Occipital lobe (tissue), 3 donors: Measurements from ENCODE around the gene EPS15. TPM values are rescaled to one million over a fixed set of nuclear protein-coding genes. Genes with fewer than 3 reads are reported as not detected.

Experiments
- DNase-seq: peaks from one replicate; lab custom pipeline; 2025; lab: John Stamatoyannopoulos, UW
- small RNA-seq: library from RNA; depleted of rRNA; stranded (forward); fragments of <200 nt; gene quantifications from one replicate; pipeline ENCODE3, GENCODE V24; 2014
- total RNA-seq: library from RNA; depleted of rRNA; stranded (reverse); fragments of >200 nt; gene quantifications from one replicate; pipeline ENCODE4 v1.2.3, GENCODE V29; 2014

EPS15 gene
- total RNA-seq, 1 donor from 2014 or later, result 189 TPM

DNA sequence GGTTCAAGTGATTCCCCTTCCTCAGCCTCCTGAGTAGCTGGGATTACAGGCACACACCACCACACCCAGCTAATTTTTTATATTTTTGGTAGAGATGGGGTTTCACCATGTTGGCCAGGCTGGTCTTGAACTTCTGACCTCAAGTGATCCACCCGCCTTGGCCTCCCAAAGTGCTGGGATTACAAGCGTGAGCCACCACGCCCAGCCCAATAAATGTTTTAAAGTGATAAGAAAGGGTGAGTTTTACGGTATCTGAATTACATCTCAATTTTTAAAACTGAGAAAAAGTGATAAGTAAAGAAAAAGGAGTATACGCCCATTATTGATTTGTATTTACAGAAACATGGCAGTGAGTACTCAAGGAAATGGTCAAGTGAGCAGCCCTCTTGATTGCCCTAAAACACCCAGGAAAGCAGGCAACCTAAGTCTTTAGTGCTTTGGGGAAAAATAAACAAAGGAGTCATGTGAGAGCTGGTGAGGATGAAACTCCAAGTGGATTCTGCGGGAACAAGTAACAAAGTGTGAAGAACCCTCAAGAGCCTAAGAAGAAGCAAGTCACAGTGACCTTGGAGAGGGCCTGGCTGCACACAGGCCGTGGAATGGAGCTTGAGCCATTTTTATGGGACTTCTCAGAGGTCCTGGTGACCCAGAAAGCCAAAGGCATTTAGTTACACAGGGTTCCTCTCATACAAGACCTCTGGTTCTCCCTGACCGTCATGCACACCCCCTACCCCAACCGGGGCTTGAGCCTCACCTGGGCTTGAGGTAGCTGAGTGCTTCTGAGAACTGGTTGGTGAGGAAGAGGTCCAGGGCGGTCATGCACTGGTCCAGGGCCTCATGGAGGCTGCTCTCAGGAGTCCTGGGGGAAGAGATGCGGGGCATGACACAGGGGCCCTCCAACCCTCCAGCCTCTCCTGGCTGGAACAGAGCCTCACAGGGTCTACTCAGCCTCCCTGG, 197.8 kb downstream of the EPS15 start:
- no peak for DNase-seq

GRCh38 chr1:51317798-51318197, 201.3 kb downstream of the EPS15 start:
- DNase-seq, result no peak

- DNase-seq, result no peak
Observed at GRCh38 chr1:51316846-51317120, 202.3 kb downstream of the EPS15 start.

DNA sequence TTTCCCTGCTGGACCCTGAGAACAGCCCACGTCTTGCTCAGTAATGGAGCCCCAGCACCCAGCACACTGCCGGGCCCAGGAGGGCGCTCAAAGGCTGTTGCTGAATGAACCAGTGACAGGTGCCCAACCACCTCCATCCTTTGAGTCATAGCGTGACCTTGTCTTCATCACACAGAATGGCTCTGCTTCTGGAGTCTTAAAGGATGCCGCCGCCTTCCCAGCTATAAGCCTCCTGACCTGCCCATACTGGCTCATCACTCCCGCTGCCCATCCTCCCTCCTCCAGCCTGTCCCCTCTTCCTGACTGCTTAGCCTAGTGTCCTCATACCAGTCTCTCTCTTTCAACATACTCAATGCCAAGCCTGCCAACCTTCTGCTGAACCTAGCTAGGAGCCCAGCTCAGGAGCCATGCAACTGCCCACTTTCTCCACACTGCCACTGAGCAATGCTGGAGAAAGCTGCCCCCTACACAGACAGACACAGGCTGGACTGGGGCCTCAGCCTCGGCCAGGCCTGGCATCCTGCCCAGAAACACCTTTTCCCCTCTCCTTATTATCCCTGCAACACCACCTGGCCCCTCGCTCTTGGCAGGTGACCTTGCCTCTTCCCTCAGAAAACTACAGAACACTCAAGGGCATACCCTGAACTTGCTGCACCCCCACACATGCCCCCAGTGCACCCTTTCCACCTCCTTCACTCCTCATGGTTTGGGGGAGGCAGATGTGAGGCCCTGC, 202.8 kb downstream of the EPS15 start:
- DNase-seq, result no peak

- DNase-seq, result no peak
Observed at GRCh38 chr1:51314974-51315373, 204.1 kb downstream of the EPS15 start.

- DNase-seq, result no peak
Observed at GRCh38 chr1:51313961-51314777, 204.9 kb downstream of the EPS15 start.

GRCh38 chr1:51313268-51313852, 205.7 kb downstream of the EPS15 start:
- no peak for DNase-seq

- no peak for DNase-seq
Observed at GRCh38 chr1:51312718-51313117, 206.3 kb downstream of the EPS15 start.

- DNase-seq, result no peak
Observed at GRCh38 chr1:51311826-51312225, 207.2 kb downstream of the EPS15 start.

GRCh38 chr1:51310871-51311613, 208.0 kb downstream of the EPS15 start:
- DNase-seq, result no peak

GRCh38 chr1:51309291-51309690, 209.8 kb downstream of the EPS15 start:
- DNase-seq, result no peak

GRCh38 chr1:51308636-51309035, 210.4 kb downstream of the EPS15 start:
- no peak for DNase-seq

- no peak for DNase-seq
Observed at GRCh38 chr1:51306950-51307349, 212.1 kb downstream of the EPS15 start.

- DNase-seq, result no peak
Observed at GRCh38 chr1:51305371-51305823, 213.7 kb downstream of the EPS15 start.

DNA sequence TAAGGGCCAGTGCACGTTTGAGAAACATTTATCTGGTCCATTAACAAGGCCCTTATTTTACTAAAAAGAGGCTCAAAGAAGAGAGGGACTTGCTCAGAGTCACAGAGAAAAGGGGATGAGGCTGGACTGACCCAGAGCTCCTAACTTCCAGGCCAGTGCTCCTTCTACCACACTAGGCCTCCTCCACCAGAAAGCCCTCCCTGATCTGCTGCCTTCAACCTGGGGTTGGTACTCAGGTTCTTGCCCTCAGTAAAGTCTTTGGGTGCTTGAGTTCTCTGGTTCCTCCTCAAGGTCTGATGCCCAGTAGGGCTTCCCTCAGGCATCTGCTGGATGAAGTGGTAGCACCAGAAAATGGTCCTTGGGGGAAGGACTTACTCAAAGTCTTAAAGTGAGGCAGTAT, 214.7 kb downstream of the EPS15 start:
- no peak for DNase-seq

Small RNA genes within 50 kb of the gene (small RNA-seq; reads per million reads assigned to genes)
- gene RNU6-1281P (not detected), gene RNU6-877P (not detected)

Other genes starting within 250 kb of the EPS15 start
- gene TTC39A, start 188.7 kb downstream of the EPS15 start, total RNA-seq, result 0.78 TPM
- 68.3 TPM for gene OSBPL9, start 97.8 kb upstream of the EPS15 start, total RNA-seq